ENCODE data around the gene PEA15. TPM values are rescaled to one million over a fixed set of nuclear protein-coding genes. Genes with fewer than 3 reads are reported as not detected.
A peak's percentile ranks its signal among the peaks of the same experiment; 100 is the strongest.

The PEA15 gene
- total and polyA plus RNA-seq, 7 donors = 51.2 to 232 (median 95.9) TPM

DNA sequence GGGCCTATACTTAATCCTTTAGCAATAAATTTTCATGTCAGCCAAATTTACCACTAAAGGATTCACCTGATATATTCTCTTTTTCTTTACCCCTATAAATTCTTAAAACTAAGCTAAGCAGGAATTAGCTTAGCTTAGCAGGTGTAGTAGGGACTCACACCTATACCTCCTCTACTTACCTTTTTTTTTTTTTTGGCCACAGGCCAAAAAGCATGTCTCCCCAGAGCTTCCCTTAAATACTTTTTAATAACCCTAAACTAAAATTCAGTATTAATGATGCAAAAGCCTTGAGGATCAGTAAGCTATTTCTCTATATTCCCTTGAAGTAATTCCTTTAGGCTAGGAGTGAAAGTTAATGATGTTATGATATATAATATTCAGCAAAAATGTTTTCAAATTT, 23.2 kb downstream of the PEA15 start:
- no peak for ATAC-seq

DNA sequence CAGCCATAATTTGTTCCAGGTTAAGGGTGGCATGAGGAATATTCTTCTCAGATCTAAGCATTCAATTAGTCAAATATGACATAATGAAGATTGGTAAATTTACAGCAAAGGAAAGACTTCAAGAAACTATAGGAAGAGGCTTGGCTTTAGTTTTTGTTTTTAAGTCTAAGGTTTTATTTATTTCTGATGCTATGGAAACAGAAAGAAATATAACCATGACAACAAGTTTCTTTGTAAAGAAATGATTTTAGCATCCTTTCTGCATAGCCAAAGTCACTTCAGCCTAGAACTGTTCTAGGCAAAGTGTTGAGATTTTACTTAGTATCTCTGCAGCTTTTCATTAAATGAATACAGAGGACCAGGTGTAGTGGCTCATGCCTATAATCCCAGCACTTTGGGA, 27.7 kb downstream of the PEA15 start:
- Histone ChIP-seq H3K4me1 (peaks cover 3% of the 10 kb centered on the region), H3K27me3 (ENCODE audit: insufficient read depth in 3 of 3, low read length in 2 of 3) (no peaks in the 10 kb centered on the region), H3K9me3 (no peaks in the 10 kb centered on the region), H3K36me3 (ENCODE audit: insufficient read depth in 1 of 2, low read depth in 1 of 2) (peaks cover 7 to 100% of the 10 kb centered on the region in 2 donors), H3K27ac (no peak overlapping the region), H3K4me3 (no peak overlapping the region)
- intact Hi-C loops (cut with DNase I) = no loop called here
- TF ChIP-seq, protein P1, sequence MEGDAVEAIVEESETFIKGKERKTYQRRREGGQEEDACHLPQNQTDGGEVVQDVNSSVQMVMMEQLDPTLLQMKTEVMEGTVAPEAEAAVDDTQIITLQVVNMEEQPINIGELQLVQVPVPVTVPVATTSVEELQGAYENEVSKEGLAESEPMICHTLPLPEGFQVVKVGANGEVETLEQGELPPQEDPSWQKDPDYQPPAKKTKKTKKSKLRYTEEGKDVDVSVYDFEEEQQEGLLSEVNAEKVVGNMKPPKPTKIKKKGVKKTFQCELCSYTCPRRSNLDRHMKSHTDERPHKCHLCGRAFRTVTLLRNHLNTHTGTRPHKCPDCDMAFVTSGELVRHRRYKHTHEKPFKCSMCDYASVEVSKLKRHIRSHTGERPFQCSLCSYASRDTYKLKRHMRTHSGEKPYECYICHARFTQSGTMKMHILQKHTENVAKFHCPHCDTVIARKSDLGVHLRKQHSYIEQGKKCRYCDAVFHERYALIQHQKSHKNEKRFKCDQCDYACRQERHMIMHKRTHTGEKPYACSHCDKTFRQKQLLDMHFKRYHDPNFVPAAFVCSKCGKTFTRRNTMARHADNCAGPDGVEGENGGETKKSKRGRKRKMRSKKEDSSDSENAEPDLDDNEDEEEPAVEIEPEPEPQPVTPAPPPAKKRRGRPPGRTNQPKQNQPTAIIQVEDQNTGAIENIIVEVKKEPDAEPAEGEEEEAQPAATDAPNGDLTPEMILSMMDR (IDR thresholded peaks at IDR 0.05) = no peak
- ATAC-seq = no peak
- DNase-seq = no peak

More for the DNA sequence above, 23.2 kb downstream of the PEA15 start:
- no peak overlapping the region for H3K27ac ChIP-seq
- no peaks in the 10 kb centered on the region for H3K9me3 ChIP-seq
- peaks cover 16 to 100% of the 10 kb centered on the region in 2 donors for H3K36me3 ChIP-seq (ENCODE audit: insufficient read depth in 1 of 2, low read depth in 1 of 2)
- no peak for DNase-seq
- TF ChIP-seq, protein P1 (IDR thresholded peaks at IDR 0.05) = no peak
- intact Hi-C loops (cut with DNase I) = no loop called here
- H3K4me1 ChIP-seq = peaks cover 13% of the 10 kb centered on the region
- H3K4me3 ChIP-seq = no peak overlapping the region
- H3K27me3 ChIP-seq (ENCODE audit: insufficient read depth in 3 of 3, low read length in 2 of 3) = no peaks in the 10 kb centered on the region

DNA sequence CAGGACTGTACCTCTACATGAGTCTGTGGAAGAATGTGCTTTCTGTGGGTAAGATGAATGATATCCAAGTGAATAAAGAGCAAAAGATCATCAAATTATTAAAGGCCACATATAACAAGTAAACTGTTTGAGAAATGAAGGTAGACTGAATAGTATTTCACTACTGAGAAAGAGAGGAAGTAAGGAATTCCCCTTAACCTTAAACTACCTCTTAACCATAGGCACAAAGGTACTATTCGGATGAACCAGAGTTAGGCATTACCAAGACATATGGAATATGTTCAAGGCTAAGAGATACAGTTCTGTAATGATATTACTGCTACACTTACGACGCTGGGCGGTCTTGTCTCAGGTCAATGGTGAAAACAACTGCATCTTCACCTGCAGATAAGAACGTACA, 31.6 kb downstream of the PEA15 start:
- Histone ChIP-seq H3K36me3 (ENCODE audit: insufficient read depth in 1 of 2, low read depth in 1 of 2) (peaks cover 2 to 98% of the 10 kb centered on the region in 2 donors), H3K27me3 (ENCODE audit: insufficient read depth in 3 of 3, low read length in 2 of 3) (no peaks in the 10 kb centered on the region), H3K27ac (no peak overlapping the region), H3K4me1 (peaks cover 21% of the 10 kb centered on the region), H3K4me3 (no peak overlapping the region), H3K9me3 (no peaks in the 10 kb centered on the region)
- intact Hi-C loops (cut with DNase I) = no loop called here
- TF ChIP-seq, protein P1 (IDR thresholded peaks at IDR 0.05) = no peak
- DNase-seq (no peak), ATAC-seq (no peak)
- WGBS, 3 donors = 90 to 94% (median 91%) methylated on average over 5 of the region's 5 CpGs

DNA sequence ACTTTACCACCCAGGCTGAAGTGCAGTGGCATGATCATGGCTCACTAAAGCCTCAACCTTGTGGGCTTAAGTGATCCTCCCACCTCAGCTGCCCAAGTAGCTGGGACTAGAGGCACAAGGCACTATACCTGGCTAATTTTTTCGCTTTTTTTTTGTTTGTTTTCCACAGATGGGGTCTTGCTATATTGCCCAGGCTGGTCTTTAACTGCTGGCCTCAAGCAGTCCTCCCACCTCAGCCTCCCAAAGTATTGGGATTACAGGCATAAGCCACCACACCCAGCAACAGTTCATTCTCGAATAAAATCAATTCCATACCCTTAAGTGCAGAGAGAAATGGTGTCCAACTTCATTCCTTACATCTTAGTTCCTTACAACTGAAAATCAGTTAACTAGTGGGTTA, 32.4 kb downstream of the PEA15 start:
- TF ChIP-seq, protein P1 (IDR thresholded peaks at IDR 0.05) = no peak

DNA sequence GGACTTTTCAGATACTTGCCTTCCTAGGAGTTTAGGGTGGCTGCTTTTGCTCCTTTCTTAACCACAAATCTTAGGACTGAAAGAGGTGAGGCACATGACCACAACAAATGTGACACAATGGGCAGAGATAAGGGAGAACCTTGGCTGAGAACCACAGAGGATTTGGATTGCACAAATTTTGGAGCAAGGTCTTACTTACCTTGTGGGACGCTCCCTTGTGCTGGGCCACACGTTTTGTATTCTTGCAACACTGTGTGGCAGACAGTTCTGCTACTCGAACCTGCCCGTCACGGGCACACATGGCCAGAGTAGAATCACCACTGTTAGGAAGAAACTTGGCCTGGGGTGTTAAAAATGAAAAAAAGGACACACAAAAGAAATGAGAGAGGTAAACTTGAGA, 33.2 kb downstream of the PEA15 start:
- Histone ChIP-seq H3K27me3 (ENCODE audit: insufficient read depth in 3 of 3, low read length in 2 of 3) (no peaks in the 10 kb centered on the region), H3K36me3 (ENCODE audit: insufficient read depth in 1 of 2, low read depth in 1 of 2) (peaks cover 2 to 98% of the 10 kb centered on the region in 2 donors), H3K4me3 (no peak overlapping the region), H3K9me3 (no peaks in the 10 kb centered on the region), H3K27ac (peak overlapping the region; percentile 50), H3K4me1 (peaks cover 34% of the 10 kb centered on the region)
- intact Hi-C loops (cut with DNase I) = no loop called here
- TF ChIP-seq, protein P1 (IDR thresholded peaks at IDR 0.05) = no peak
- DNase-seq (no peak), ATAC-seq (peak; percentile 53 to 83 (median 78))
- WGBS, 3 donors = 53 to 64% (median 55%) methylated on average over 5 of the region's 5 CpGs

More for the DNA sequence above, 32.4 kb downstream of the PEA15 start:
- intact Hi-C loops (cut with DNase I) = no loop called here
- H3K36me3 ChIP-seq (ENCODE audit: insufficient read depth in 1 of 2, low read depth in 1 of 2) = peaks cover 2 to 98% of the 10 kb centered on the region in 2 donors
- H3K27me3 ChIP-seq (ENCODE audit: insufficient read depth in 3 of 3, low read length in 2 of 3) = no peaks in the 10 kb centered on the region
- H3K27ac ChIP-seq = peak overlapping the region; percentile 50
- H3K4me1 ChIP-seq = peaks cover 25% of the 10 kb centered on the region
- ATAC-seq (no peak), DNase-seq (no peak)
- whole genome bisulfite sequencing, 3 donors = 91 to 96% (median 95%) methylated on average over 2 of the region's 2 CpGs
- no peak overlapping the region for H3K4me3 ChIP-seq
- no peaks in the 10 kb centered on the region for H3K9me3 ChIP-seq
